HepG2 (cell line): ENCODE data around the gene PAXX. TPM values are rescaled to one million over a fixed set of nuclear protein-coding genes. Genes with fewer than 3 reads are reported as not detected.

Source experiments
- ARNT2 ChIP-seq: sonication (generic); formaldehyde crosslinking; IDR thresholded peaks from 2 replicates; pipeline ENCODE4 v1.8.0; 2022; ENCODE audit warnings: mild to moderate bottlenecking, low read depth, missing genetic modification reagents, moderate library complexity
- BATF2 ChIP-seq: sonication (generic); formaldehyde crosslinking; IDR thresholded peaks from 2 replicates; pipeline ENCODE4 v1.8.0; 2022; ENCODE audit warnings: mild to moderate bottlenecking, missing genetic modification reagents, moderate library complexity
- DPF2 ChIP-seq: sonication (generic); formaldehyde crosslinking; IDR thresholded peaks from 2 replicates; pipeline ENCODE4 v1.4.0; 2020; ENCODE audit warnings: mild to moderate bottlenecking, low read depth, missing genetic modification reagents, borderline replicate concordance
- HDAC2 ChIP-seq: sonication (generic); formaldehyde crosslinking; IDR thresholded peaks from 2 replicates; pipeline ENCODE4 v1.4.0; 2020; ENCODE audit warnings: missing genetic modification reagents
- MLX ChIP-seq: IDR thresholded peaks from 2 replicates; pipeline ENCODE4 v1.6.1; 2016
- MZF1 ChIP-seq: sonication (generic); formaldehyde crosslinking; IDR thresholded peaks from 2 replicates; pipeline ENCODE4 v1.8.1; 2023; ENCODE audit warnings: mild to moderate bottlenecking, missing genetic modification reagents, borderline replicate concordance
- NFKBIZ ChIP-seq: IDR thresholded peaks from 2 replicates; pipeline ENCODE4 v1.6.1; 2018; ENCODE audit warnings: missing genetic modification reagents, missing compliant biosample characterization
- SP1 ChIP-seq, 2 experiments: fragments of 450-650 bp in 1 of 2; sonication (generic) in 1 of 2; formaldehyde crosslinking in 1 of 2; IDR thresholded peaks; 2 replicates each; pipeline versions ENCODE4 v1.4.0 to v1.6.1; 2016 to 2020; ENCODE audit warnings: missing genetic modification reagents in 1 of 2
- UBTF ChIP-seq: sonication (generic); formaldehyde crosslinking; IDR thresholded peaks from 2 replicates; pipeline ENCODE4 v1.4.0; 2020; ENCODE audit warnings: mild to moderate bottlenecking, missing genetic modification reagents
- YY1 ChIP-seq: IDR thresholded peaks from 2 replicates; pipeline ENCODE4 v1.6.1; 2011; ENCODE audit warnings: low read length, low read depth, moderate library complexity, mild to moderate bottlenecking; ENCODE audit not compliant: insufficient read depth, insufficient replicate concordance
- ZBTB43 ChIP-seq: sonication (generic); formaldehyde crosslinking; conservative IDR thresholded peaks from 2 replicates; pipeline ENCODE4 v1.4.0; 2020; ENCODE audit warnings: missing genetic modification reagents
- ZNF274 ChIP-seq: sonication (generic); formaldehyde crosslinking; IDR thresholded peaks from 2 replicates; pipeline ENCODE4 v1.5.1; 2020; ENCODE audit warnings: mild to moderate bottlenecking, missing genetic modification reagents
- ZNF547 ChIP-seq: sonication (generic); formaldehyde crosslinking; IDR thresholded peaks from 2 replicates; pipeline ENCODE4 v1.5.1; 2020; ENCODE audit warnings: mild to moderate bottlenecking, missing genetic modification reagents
- ZNF558 ChIP-seq: sonication (generic); formaldehyde crosslinking; IDR thresholded peaks from 2 replicates; pipeline ENCODE4 v1.9.0; 2022; ENCODE audit warnings: mild to moderate bottlenecking, missing genetic modification reagents, borderline replicate concordance
- ZNF563 ChIP-seq: sonication (generic); formaldehyde crosslinking; IDR thresholded peaks from 2 replicates; pipeline ENCODE4 v1.8.0; 2022; ENCODE audit warnings: mild to moderate bottlenecking, moderate library complexity, missing genetic modification reagents
- ZNF790 ChIP-seq: sonication (generic); formaldehyde crosslinking; IDR thresholded peaks from 2 replicates; pipeline ENCODE4 v1.8.0; 2022; ENCODE audit warnings: missing genetic modification reagents, mild to moderate bottlenecking, borderline replicate concordance
- ZNF878 ChIP-seq: sonication (generic); formaldehyde crosslinking; IDR thresholded peaks from 2 replicates; pipeline ENCODE4 v1.8.1; 2023; ENCODE audit warnings: mild to moderate bottlenecking, missing genetic modification reagents, moderate library complexity
- ZSCAN25 ChIP-seq: sonication (generic); formaldehyde crosslinking; IDR thresholded peaks from 2 replicates; pipeline ENCODE4 v1.8.0; 2022; ENCODE audit warnings: mild to moderate bottlenecking, missing genetic modification reagents
- ZSCAN31 ChIP-seq: sonication (generic); formaldehyde crosslinking; IDR thresholded peaks from 2 replicates; pipeline ENCODE4 v1.5.0; 2020; ENCODE audit warnings: low read depth, mild to moderate bottlenecking, missing genetic modification reagents
- polyA plus RNA-seq, 8 experiments: library from polyadenylated mRNA; depleted of rRNA in 3 of 8; stranded (reverse) in 7 of 8; unstranded in 1 of 8; fragments of >200 nt; fragmentation: Illumina TruSeq in 4 of 8; extraction: Trizol in 4 of 8; gene quantifications; 2 replicates each; pipeline versions ENCODE4 v1.2.1 to v1.2.3, GENCODE V29; 2011 to 2016; ENCODE audit warnings: low read depth in 4 of 8, missing spikeins in 1 of 8, mixed read lengths in 1 of 8; ENCODE audit not compliant: insufficient read depth in 1 of 8
- total RNA-seq, 5 experiments: library from RNA; depleted of rRNA; stranded (reverse); fragments of >200 nt; fragmentation: Illumina TruSeq; extraction: Trizol; gene quantifications; 2 replicates each; pipeline ENCODE4 v1.2.3, GENCODE V29; 2016; ENCODE audit warnings: low read depth in 1 of 5

The PAXX gene
- total and polyA plus RNA-seq, 2 of the 13 experiments (the other 11 are each of a cell fraction or from before 2014, with no cell fraction given) = 14.0 to 31.9 TPM

GRCh38 chr9:136991993-136992818 is at the start of gene PAXX (continued):
- TF ChIP-seq ZNF790 (CRISPR knock-in tag) (no peak), ZNF558 (CRISPR knock-in tag) (peak; percentile 55; the same call in 1 of the 2 replicates), BATF2 (peak; percentile 61; the same call in 1 of the 2 replicates), MZF1 (CRISPR knock-in tag) (no peak), ZSCAN25 (CRISPR knock-in tag) (peak; percentile 83; the same call in 1 of the 2 replicates), ZBTB43 (CRISPR knock-in tag) (0 out of 2 replicates have a peak, but pooled peaks have one; percentile 42), ZNF563 (CRISPR knock-in tag) (peak; percentile 78; the same call in 1 of the 2 replicates), ZNF274 (CRISPR knock-in tag) (peak; percentile 90), NFKBIZ (CRISPR knock-in tag) (no peak), ZNF547 (CRISPR knock-in tag) (peak; percentile 94), YY1 (peak; percentile 72), UBTF (CRISPR knock-in tag) (peak; percentile 36; the same call in 1 of the 2 replicates), ARNT2 (CRISPR knock-in tag) (peak; percentile 72; the same call in 1 of the 2 replicates), HDAC2 (CRISPR knock-in tag) (no peak), DPF2 (CRISPR knock-in tag) (no peak), MLX (no peak), ZSCAN31 (CRISPR knock-in tag) (0 out of 2 replicates have a peak, but pooled peaks have one; percentile 19), ZNF878 (no peak), SP1 (IDR thresholded peaks at IDR 0.05) (no peak), SP1 (CRISPR knock-in tag; IDR thresholded peaks at IDR 0.05) (peak; percentile 26; the same call in 1 of the 2 replicates)
